ENCODE results near the gene CCL28. TPM values are rescaled to one million over a fixed set of nuclear protein-coding genes. Genes with fewer than 3 reads are reported as not detected.

The CCL28 gene
- total and polyA plus RNA-seq, 12 donors = 0.10 to 0.59 (median 0.32) TPM; not detected in 1

GRCh38 chr5:43336159-43336558 is 76.0 kb downstream of the CCL28 start:
- H3K4me1 ChIP-seq = no peaks in the 10 kb centered on the region
- 91 to 92% methylated on average over 2 of the region's 2 CpGs for WGBS, 2 donors
- TF ChIP-seq, protein P1, sequence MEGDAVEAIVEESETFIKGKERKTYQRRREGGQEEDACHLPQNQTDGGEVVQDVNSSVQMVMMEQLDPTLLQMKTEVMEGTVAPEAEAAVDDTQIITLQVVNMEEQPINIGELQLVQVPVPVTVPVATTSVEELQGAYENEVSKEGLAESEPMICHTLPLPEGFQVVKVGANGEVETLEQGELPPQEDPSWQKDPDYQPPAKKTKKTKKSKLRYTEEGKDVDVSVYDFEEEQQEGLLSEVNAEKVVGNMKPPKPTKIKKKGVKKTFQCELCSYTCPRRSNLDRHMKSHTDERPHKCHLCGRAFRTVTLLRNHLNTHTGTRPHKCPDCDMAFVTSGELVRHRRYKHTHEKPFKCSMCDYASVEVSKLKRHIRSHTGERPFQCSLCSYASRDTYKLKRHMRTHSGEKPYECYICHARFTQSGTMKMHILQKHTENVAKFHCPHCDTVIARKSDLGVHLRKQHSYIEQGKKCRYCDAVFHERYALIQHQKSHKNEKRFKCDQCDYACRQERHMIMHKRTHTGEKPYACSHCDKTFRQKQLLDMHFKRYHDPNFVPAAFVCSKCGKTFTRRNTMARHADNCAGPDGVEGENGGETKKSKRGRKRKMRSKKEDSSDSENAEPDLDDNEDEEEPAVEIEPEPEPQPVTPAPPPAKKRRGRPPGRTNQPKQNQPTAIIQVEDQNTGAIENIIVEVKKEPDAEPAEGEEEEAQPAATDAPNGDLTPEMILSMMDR (IDR thresholded peaks at IDR 0.05) = no peak
- H3K27me3 ChIP-seq = no peaks in the 10 kb centered on the region
- intact Hi-C loops (cut with DNase I) = no loop called here
- H3K4me3 ChIP-seq = no peak overlapping the region
- H3K9me3 ChIP-seq = peaks cover 0 to 51% (median 16%) of the 10 kb centered on the region in 11 donors
- no peaks in the 10 kb centered on the region for H3K36me3 ChIP-seq
- ATAC-seq = no peak
- no peak overlapping the region for H3K27ac ChIP-seq
- DNase-seq = no peak

DNA sequence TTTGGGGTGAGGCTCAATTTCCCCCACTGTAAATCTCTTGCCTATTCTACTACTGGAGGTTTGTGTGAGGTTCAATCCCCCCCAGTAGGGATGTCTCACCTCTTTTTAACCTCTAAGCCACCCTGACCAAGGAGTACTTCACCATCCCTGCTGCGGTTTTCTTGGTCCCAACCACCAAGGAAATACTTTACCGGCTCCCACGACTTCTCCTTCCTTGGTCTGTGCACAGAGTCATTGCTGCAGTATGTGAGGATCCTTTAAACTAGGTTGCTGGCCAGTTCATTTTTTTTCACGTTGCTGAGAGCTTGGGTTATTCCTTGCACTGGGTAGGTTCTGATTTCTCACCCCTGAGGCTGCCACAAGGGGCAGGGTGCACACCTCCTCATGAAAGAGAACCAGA is 76.5 kb downstream of the CCL28 start:
- H3K27me3 ChIP-seq = no peaks in the 10 kb centered on the region

DNA sequence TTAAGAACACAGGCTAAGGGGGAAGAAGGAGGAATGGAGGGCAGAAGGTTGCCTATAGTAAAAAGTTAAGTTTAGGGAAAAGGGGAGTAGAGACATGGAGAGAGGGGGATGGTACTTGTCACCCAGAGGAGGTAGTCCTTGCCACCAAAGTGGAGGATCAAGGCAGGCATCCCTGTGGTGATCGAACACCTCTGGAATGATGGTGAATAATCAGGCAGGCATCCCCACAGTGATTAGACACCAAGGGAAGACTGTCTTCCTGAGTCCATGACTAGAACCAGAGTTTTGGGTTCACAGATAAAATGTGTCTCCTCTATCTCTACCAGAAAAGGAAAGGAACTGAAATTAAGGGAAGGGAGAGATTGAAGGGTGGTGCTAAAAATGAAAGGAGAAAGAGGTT is 79.8 kb downstream of the CCL28 start:
- Histone ChIP-seq H3K4me1 (no peaks in the 10 kb centered on the region), H3K27me3 (no peaks in the 10 kb centered on the region), H3K4me3 (no peak overlapping the region), H3K36me3 (no peaks in the 10 kb centered on the region), H3K9me3 (peaks cover 0 to 32% (median 10%) of the 10 kb centered on the region in 11 donors), H3K27ac (no peak overlapping the region)
- ATAC-seq (no peak), DNase-seq (no peak)
- intact Hi-C loops (cut with DNase I) = no loop called here
- TF ChIP-seq, protein P1 (IDR thresholded peaks at IDR 0.05) = no peak
- WGBS, 2 donors = 74 to 86% methylated on average over 1 of the region's 1 CpG

More for the DNA sequence above, 76.5 kb downstream of the CCL28 start:
- Histone ChIP-seq H3K4me3 (no peak overlapping the region), H3K27ac (no peak overlapping the region), H3K36me3 (no peaks in the 10 kb centered on the region), H3K9me3 (peaks cover 0 to 46% (median 14%) of the 10 kb centered on the region in 11 donors), H3K4me1 (no peaks in the 10 kb centered on the region)
- intact Hi-C loops (cut with DNase I) = no loop called here
- TF ChIP-seq, protein P1 (IDR thresholded peaks at IDR 0.05) = no peak
- WGBS, 2 donors = 75 to 84% methylated on average over 4 of the region's 4 CpGs
- no peak for ATAC-seq
- no peak for DNase-seq

Other genes starting within 250 kb of the CCL28 start
- gene NIM1K, start 220.2 kb downstream of the CCL28 start, total RNA-seq = under 1 TPM in 8 of 10 donors, not detected in 2; 0.12 to 0.42 (median 0.22) TPM
- gene NIM1K, start 220.2 kb downstream of the CCL28 start, polyA plus RNA-seq = under 1 TPM; 0.07 to 0.29 TPM
- 10 to 100 TPM; 24.8 to 33.0 (median 27.1) TPM for gene HMGCS1, start 99.0 kb downstream of the CCL28 start, total RNA-seq
- gene HMGCS1, start 99.0 kb downstream of the CCL28 start, polyA plus RNA-seq = 10 to 100 TPM in 1 of 2 donors, 1 to 10 TPM in 1; 8.3 to 15.8 TPM
- gene TMEM267, start 71.5 kb upstream of the CCL28 start, total RNA-seq = 10 to 100 TPM in 1 of 10 donors, 1 to 10 TPM in 9; 4.2 to 10.3 (median 5.6) TPM
- 1 to 10 TPM; 5.2 to 9.6 TPM for gene TMEM267, start 71.5 kb upstream of the CCL28 start, polyA plus RNA-seq
- gene C5orf34, start 102.8 kb upstream of the CCL28 start, total RNA-seq = 1 to 10 TPM in 2 of 10 donors, under 1 TPM in 8; 0.22 to 1.6 (median 0.53) TPM
- gene C5orf34, start 102.8 kb upstream of the CCL28 start, polyA plus RNA-seq = under 1 TPM; 0.65 to 0.95 TPM
- 100 to 1,000 TPM; 112 to 162 (median 138) TPM for gene PAIP1, start 144.7 kb upstream of the CCL28 start, total RNA-seq
- 10 to 100 TPM; 51.1 to 84.6 TPM for gene PAIP1, start 144.7 kb upstream of the CCL28 start, polyA plus RNA-seq
- gene NNT, start 190.8 kb upstream of the CCL28 start, total RNA-seq = 100 to 1,000 TPM; 383 to 731 (median 639) TPM
- 10 to 100 TPM; 40.8 to 78.5 TPM for gene NNT, start 190.8 kb upstream of the CCL28 start, polyA plus RNA-seq